ENCODE measurements around the gene CYP4F12. TPM values are rescaled to one million over a fixed set of nuclear protein-coding genes. Genes with fewer than 3 reads are reported as not detected.

CYP4F12 gene
- total and polyA plus RNA-seq, 2 of the 8 experiments (the other 6 are each of a cell fraction or from before 2014, with no cell fraction given): not detected

DNA sequence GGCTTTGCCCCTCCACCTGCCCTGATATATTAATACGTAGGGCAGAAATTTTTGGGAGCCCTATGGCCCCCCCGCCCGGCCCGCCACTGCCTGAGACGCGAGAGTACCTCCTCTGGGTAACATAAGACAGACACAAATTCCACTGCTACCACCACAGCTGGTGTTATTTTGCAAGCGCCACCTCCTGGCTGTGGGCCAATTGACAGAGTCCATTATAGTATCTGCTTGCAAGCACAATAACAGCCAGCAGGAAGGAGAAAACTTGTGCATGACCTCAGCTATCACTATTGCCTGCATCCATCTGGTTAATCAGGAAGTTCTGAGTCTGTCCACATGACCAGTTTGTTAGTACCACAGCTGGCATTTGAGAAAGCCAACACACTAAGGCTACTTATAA is 29.6 kb downstream of the CYP4F12 start:
- H3K4me3 ChIP-seq (ENCODE audit: extremely low read depth in 1 of 4, insufficient read depth in 2 of 4, low read depth in 3 of 4, low read length in 4 of 4): no peak overlapping the region
- no peak overlapping the region for H2AFZ ChIP-seq (ENCODE audit: low read length)
- H3K27ac ChIP-seq (ENCODE audit: low read depth, low read length): no peak overlapping the region
- no peaks in the 10 kb centered on the region for H4K20me1 ChIP-seq (replicated peaks in 1 of 2; ENCODE audit: control insufficient read depth in 1 of 2, insufficient read depth in 2 of 2, low read length in 2 of 2)
- H4K8ac ChIP-seq (ENCODE audit: extremely low read depth, insufficient read depth, low read length): no peak overlapping the region
- no peaks in the 10 kb centered on the region for H3K23me2 ChIP-seq (ENCODE audit: low read depth, low read length)
- H2BK5ac ChIP-seq (ENCODE audit: low read depth, low read length): no peak overlapping the region
- no peak overlapping the region for H2BK120ac ChIP-seq (replicated peaks; ENCODE audit: low read depth, low read length)
- H3K18ac ChIP-seq (ENCODE audit: extremely low read depth, low read length): no peak overlapping the region
- FAIRE-seq (no peak), DNase-seq (ENCODE audit: low read depth in 1 of 2, low spot score in 2 of 2) (no peak)
- H2BK12ac ChIP-seq (ENCODE audit: low read depth, low read length): no peak overlapping the region
- H3K79me1 ChIP-seq (ENCODE audit: low read depth, low read length): no peaks in the 10 kb centered on the region
- no peak overlapping the region for H3K9ac ChIP-seq (replicated peaks in 1 of 4; ENCODE audit: extremely low read depth in 1 of 4, low read depth in 3 of 4, low read length in 3 of 4)
- no peak overlapping the region for H2AK5ac ChIP-seq (ENCODE audit: low read depth, low read length)
- H3K36me3 ChIP-seq (ENCODE audit: control insufficient read depth in 2 of 4, insufficient read depth in 4 of 4, low read length in 3 of 4): no peaks in the 10 kb centered on the region
- no peak overlapping the region for H4K5ac ChIP-seq (ENCODE audit: insufficient read length, low read depth, low read length)
- WGBS, 2 experiments (ENCODE audit: extremely low coverage in 1 of 2, insufficient coverage in 1 of 2, insufficient read length in 1 of 2, insufficient replicate concordance in 2 of 2, low coverage in 1 of 2, low lambda C conversion rate in 2 of 2, missing lambda C conversion rate in 1 of 2): 56% methylated on average over 2 of the region's 7 CpGs; no CpG with 5 or more reads in 1 of the 2 experiments
- H4K91ac ChIP-seq (replicated peaks; ENCODE audit: insufficient read length, low read length): no peak overlapping the region
- H3K56ac ChIP-seq (replicated peaks; ENCODE audit: insufficient read length, low read depth, low read length): no peak overlapping the region
- no peaks in the 10 kb centered on the region for H3K4me1 ChIP-seq (replicated peaks in 1 of 4; ENCODE audit: control insufficient read depth in 3 of 4, insufficient read depth in 4 of 4, low read length in 3 of 4)
- no peaks in the 10 kb centered on the region for H3K27me3 ChIP-seq (replicated peaks in 1 of 4; ENCODE audit: control insufficient read depth in 3 of 4, extremely low read depth in 1 of 4, insufficient read depth in 3 of 4, low read length in 3 of 4)
- ChIA-PET CTCF (ENCODE audit: partially characterized antibody) (no interaction called here), POLR2A (ENCODE audit: partially characterized antibody) (no interaction called here)
- no peaks in the 10 kb centered on the region for H3K79me2 ChIP-seq (ENCODE audit: control insufficient read depth in 1 of 2, insufficient read depth in 2 of 2, low read length in 2 of 2)
- no peak overlapping the region for H3K4me2 ChIP-seq (ENCODE audit: insufficient read depth in 1 of 2, low read depth in 2 of 2, low read length in 2 of 2)
- H3K23ac ChIP-seq (ENCODE audit: insufficient read length): no peak overlapping the region
- peaks cover 47 to 48% of the 10 kb centered on the region in 2 experiments for H3K9me3 ChIP-seq (ENCODE audit: insufficient read depth in 2 of 2, low read depth in 1 of 2, low read length in 1 of 2)
- H2BK15ac ChIP-seq (ENCODE audit: low read length): no peak overlapping the region
- no peak overlapping the region for H3K4ac ChIP-seq (replicated peaks; ENCODE audit: insufficient read length, low read depth, low read length)
- TF ChIP-seq BACH1 (IDR thresholded peaks at IDR 0.05; ENCODE audit: low read length) (no peak), JUND (IDR thresholded peaks at IDR 0.05; ENCODE audit: low read length) (no peak), CHD1 (IDR thresholded peaks at IDR 0.05; ENCODE audit: low read depth, low read length) (no peak), ATF2 (IDR thresholded peaks at IDR 0.05; ENCODE audit: low read length) (no peak), ATF3 (IDR thresholded peaks at IDR 0.05; ENCODE audit: insufficient read depth, low read depth, low read length) (no peak), HDAC2 (IDR thresholded peaks at IDR 0.05; ENCODE audit: borderline replicate concordance in 1 of 2, low read depth in 2 of 2, low read length in 2 of 2) (no peak)
- H3K14ac ChIP-seq (ENCODE audit: insufficient read length): no peak overlapping the region
- no peak overlapping the region for H2BK20ac ChIP-seq (ENCODE audit: low read length)
